Ascending aorta (tissue), 2 donors: ENCODE measurements around the gene PHLDB3. TPM values are rescaled to one million over a fixed set of nuclear protein-coding genes. Genes with fewer than 3 reads are reported as not detected.

Experiments used
- DNase-seq, 2 donors: peaks; one replicate each; pipeline ENCODE4 v3.0.0-alpha.2; 2019; ENCODE audit warnings: low spot score in 2 of 2
- H3K27ac ChIP-seq, 2 donors: fragments of 200-600 bp; sonication (generic); one replicate each; pipeline ENCODE4 v1.5.1; 2016 to 2017; ENCODE audit warnings: mild to moderate bottlenecking in 1 of 2
- H3K27me3 ChIP-seq: fragments of 200-600 bp; sonication (generic); one replicate; pipeline ENCODE4 v1.5.1; 2017
- H3K36me3 ChIP-seq, 2 donors: fragments of 200-600 bp; sonication (generic); one replicate each; pipeline ENCODE4 v1.5.1; 2016
- H3K4me1 ChIP-seq, 2 donors: fragments of 200-600 bp; sonication (generic); one replicate each; pipeline ENCODE4 v1.5.1; 2016 to 2017; ENCODE audit warnings: mild to moderate bottlenecking in 1 of 2
- H3K4me3 ChIP-seq, 2 donors: fragments of 200-600 bp; sonication (generic); one replicate each; pipeline ENCODE4 v1.5.1; 2016 to 2017; ENCODE audit warnings: mild to moderate bottlenecking in 1 of 2
- H3K9me3 ChIP-seq, 2 donors: fragments of 200-600 bp; sonication (generic); one replicate each; pipeline ENCODE4 v1.5.1; 2016
- intact Hi-C: fragments of 100-400 bp; cut with DNase I; formaldehyde crosslinking; loops from one replicate; pipeline ENCODE4 v1.15.1; 2023
- total RNA-seq: library from RNA; depleted of rRNA; stranded (reverse); fragments of >200 nt; gene quantifications from one replicate; pipeline ENCODE4 v1.1.0, GENCODE V29; 2016
- TF ChIP-seq, protein P1 (sequence below), 3 experiments: fragments of 200-600 bp in 2 of 3; fragments of 450-650 bp in 1 of 3; sonication (generic) in 2 of 3; IDR thresholded peaks; one replicate each; pipeline ENCODE4 v1.5.1; 2016 to 2019; ENCODE audit warnings: antibody characterized with exemption in 3 of 3, mild to moderate bottlenecking in 1 of 3, moderate library complexity in 1 of 3

The PHLDB3 gene
- total RNA-seq, 1 donor from 2014 or later = 1.8 TPM

DNA sequence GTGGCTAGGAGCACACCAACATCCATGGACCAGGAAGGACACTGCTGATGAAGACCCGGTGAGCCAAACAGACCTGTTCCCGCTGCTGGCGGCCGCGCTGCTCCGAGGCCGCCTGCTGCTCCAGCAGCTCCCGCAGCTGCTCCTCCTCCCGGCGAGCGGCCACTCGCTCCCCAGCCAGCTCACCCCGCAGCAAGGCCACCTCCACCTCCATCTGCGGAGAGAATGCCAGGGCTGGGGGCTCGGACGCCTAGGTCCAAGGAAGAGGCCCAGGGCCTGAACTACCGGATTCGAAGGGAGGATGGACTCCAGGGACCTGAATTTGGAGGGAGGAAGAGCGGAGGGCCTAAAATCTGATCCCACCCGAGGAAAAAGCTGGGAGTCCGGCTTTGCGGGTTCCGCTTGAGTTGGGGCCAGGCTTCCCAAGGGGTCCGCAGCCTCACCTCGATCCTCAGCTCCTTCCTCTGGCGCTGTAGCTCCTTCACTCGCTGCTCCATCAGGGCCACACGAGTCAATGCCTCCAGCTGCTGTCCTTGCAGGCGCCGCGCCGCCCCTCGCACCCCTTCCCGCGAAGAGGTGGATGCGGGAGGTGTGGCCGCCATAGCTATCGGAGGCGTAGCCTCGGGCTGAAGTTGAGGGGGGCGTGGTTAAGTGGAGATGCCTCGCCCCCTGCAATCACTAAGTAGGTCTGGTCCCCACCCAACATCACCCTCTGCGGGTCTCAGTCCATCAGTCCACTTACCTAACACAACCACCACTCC is 2.7 kb downstream of the PHLDB3 start:
- no peaks in the 10 kb centered on the region for H3K9me3 ChIP-seq
- intact Hi-C loops = no loop called here
- H3K27ac ChIP-seq = no peak overlapping the region
- TF ChIP-seq, protein P1, sequence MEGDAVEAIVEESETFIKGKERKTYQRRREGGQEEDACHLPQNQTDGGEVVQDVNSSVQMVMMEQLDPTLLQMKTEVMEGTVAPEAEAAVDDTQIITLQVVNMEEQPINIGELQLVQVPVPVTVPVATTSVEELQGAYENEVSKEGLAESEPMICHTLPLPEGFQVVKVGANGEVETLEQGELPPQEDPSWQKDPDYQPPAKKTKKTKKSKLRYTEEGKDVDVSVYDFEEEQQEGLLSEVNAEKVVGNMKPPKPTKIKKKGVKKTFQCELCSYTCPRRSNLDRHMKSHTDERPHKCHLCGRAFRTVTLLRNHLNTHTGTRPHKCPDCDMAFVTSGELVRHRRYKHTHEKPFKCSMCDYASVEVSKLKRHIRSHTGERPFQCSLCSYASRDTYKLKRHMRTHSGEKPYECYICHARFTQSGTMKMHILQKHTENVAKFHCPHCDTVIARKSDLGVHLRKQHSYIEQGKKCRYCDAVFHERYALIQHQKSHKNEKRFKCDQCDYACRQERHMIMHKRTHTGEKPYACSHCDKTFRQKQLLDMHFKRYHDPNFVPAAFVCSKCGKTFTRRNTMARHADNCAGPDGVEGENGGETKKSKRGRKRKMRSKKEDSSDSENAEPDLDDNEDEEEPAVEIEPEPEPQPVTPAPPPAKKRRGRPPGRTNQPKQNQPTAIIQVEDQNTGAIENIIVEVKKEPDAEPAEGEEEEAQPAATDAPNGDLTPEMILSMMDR (IDR thresholded peaks at IDR 0.05) = no peak
- no peaks in the 10 kb centered on the region for H3K27me3 ChIP-seq
- peaks cover 3 to 8% of the 10 kb centered on the region in 2 donors for H3K4me1 ChIP-seq
- no peak for DNase-seq
- no peak overlapping the region for H3K4me3 ChIP-seq
- peaks cover 12% of the 10 kb centered on the region in 2 donors for H3K36me3 ChIP-seq

DNA sequence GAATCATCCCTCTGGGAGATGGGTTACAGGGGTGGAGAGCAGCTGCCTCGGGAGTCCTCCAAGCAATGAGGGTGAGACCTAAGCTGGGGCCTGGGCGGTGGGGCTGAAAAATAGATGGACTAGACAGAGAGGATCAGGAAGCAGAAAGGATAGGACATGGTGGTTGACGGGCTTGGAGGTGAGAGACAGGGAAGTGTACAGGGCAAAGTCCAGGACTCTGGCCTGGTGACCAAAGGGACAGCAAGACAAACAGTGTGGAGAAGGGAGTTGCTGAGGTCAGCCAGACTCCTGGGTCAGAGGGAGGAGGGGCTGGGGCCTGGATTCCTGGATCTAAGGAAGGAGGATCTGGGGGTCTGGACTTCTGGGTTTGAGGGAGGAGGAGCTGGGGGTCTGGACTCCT is 5.5 kb downstream of the PHLDB3 start:
- peaks cover 30 to 31% of the 10 kb centered on the region in 2 donors for H3K36me3 ChIP-seq
- DNase-seq = no peak
- H3K4me3 ChIP-seq = no peak overlapping the region
- no peaks in the 10 kb centered on the region for H3K27me3 ChIP-seq
- no peak overlapping the region for H3K27ac ChIP-seq
- no peaks in the 10 kb centered on the region for H3K9me3 ChIP-seq
- H3K4me1 ChIP-seq = peaks cover 0 to 3% of the 10 kb centered on the region in 2 donors
- intact Hi-C loops = no loop called here
- TF ChIP-seq, protein P1 (IDR thresholded peaks at IDR 0.05) = no peak

DNA sequence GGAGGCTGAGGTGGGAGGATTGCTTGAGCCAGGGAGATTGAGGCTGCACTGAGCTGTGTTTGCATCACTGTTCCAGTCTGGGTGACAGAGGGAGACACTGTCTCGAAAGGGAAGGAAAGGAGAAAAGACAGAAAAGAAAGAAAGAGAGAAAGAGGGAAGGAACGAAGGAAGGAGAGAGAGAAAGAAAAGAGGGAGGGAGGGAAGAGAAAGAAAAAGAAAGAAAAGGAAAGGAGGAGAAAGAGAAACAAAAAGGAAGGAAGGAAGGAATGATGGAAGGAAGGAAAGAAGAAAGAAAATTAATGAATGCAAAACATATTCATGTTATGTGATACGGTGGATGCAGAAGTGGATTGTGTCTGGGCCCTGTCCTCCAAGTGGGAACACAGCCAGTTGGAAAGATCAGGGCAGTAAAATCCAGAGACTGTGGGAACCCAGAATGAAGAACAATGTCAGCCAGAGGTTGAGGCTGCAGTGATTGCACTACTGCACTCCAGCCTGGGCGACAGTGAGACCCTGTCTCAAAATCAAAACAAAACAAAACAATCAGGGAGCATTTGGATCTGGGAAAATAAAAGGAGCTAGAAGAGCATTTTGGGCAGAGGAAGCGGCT is 6.2 kb downstream of the PHLDB3 start:
- Histone ChIP-seq H3K9me3 (no peaks in the 10 kb centered on the region), H3K36me3 (peaks cover 30 to 31% of the 10 kb centered on the region in 2 donors), H3K4me1 (peaks cover 0 to 2% of the 10 kb centered on the region in 2 donors), H3K27ac (no peak overlapping the region), H3K27me3 (no peaks in the 10 kb centered on the region), H3K4me3 (no peak overlapping the region)
- intact Hi-C loops = no loop called here
- TF ChIP-seq, protein P1 (IDR thresholded peaks at IDR 0.05) = no peak
- DNase-seq = no peak

DNA sequence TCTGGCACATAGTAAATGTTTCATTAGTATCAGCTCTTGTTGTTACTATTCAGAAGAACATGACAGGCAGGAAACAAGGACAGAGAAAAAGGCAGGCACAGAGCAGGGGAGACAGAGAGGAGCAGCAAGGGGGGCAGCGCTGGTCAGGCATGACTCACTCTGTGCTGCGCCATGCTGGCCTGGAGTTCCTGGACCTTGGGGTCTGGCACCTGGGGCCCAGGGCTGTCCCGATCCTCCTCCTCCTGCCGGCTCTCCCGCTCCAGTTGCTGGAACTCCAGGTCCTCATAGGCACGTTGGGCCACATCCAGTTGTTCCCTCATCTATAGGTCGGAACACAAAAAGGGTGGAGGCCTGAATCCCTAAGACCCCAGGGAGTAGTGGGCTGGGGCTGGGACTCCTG is 7.6 kb downstream of the PHLDB3 start:
- Histone ChIP-seq H3K36me3 (peaks cover 30 to 31% of the 10 kb centered on the region in 2 donors), H3K27ac (no peak overlapping the region), H3K4me3 (no peak overlapping the region), H3K27me3 (no peaks in the 10 kb centered on the region), H3K4me1 (no peaks in the 10 kb centered on the region), H3K9me3 (no peaks in the 10 kb centered on the region)
- DNase-seq = no peak
- TF ChIP-seq, protein P1 (IDR thresholded peaks at IDR 0.05) = no peak
- intact Hi-C loops = no loop called here

DNA sequence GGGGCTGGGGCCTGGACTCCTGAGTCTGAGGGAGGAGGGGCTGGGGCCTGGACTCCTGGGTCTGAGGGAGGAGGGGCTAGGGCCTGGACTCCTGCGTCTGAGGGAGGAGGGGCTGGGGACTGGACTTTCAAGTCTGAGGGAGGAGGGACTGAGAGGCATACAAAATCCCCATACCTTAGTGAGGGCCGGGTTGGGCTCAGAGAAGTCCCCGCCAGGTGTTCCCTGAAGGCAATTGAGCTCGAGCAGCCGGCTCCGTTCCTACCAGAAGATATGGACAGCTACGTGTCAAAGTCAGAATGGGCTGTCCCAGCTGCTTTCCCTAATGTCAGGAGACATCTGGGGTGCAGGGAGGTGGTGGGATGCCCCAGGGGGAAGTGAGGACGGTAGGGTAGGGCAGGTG is 9.5 kb downstream of the PHLDB3 start:
- intact Hi-C loops = no loop called here
- Histone ChIP-seq H3K4me1 (no peaks in the 10 kb centered on the region), H3K4me3 (no peak overlapping the region), H3K27me3 (no peaks in the 10 kb centered on the region), H3K27ac (no peak overlapping the region), H3K9me3 (no peaks in the 10 kb centered on the region), H3K36me3 (peaks cover 30 to 31% of the 10 kb centered on the region in 2 donors)
- TF ChIP-seq, protein P1 (IDR thresholded peaks at IDR 0.05) = no peak
- no peak for DNase-seq
